ENCODE results near the gene LY6G6D. TPM values are rescaled to one million over a fixed set of nuclear protein-coding genes. Genes with fewer than 3 reads are reported as not detected.

The LY6G6D gene
- total and polyA plus RNA-seq, 2 of the 13 experiments (the other 11 are each of a cell fraction or from before 2014, with no cell fraction given) = not detected

GRCh38 chr6:31739639-31740396 is 24.7 kb downstream of the LY6G6D start, which contains the start of gene MSH5 (continued):
- TF ChIP-seq ZNF362 (CRISPR knock-in tag; IDR thresholded peaks at IDR 0.05; ENCODE audit: borderline replicate concordance) = peak; percentile 53; the same call in 1 of the 2 replicates
- peak; percentile 93 for TF ChIP-seq RFX1 (IDR thresholded peaks at IDR 0.05)
- TF ChIP-seq CREB3 (CRISPR knock-in tag; IDR thresholded peaks at IDR 0.05) = no peak; the same call in none of the 2 replicates
- 0 out of 2 replicates have a peak, but pooled peaks have one; percentile 33 for TF ChIP-seq ZNF367 (CRISPR knock-in tag; IDR thresholded peaks at IDR 0.05; ENCODE audit: borderline replicate concordance)
- 0 out of 2 replicates have a peak, but pooled peaks have one; percentile 73 for TF ChIP-seq MAF1 (CRISPR knock-in tag; IDR thresholded peaks at IDR 0.05; ENCODE audit: borderline replicate concordance)
- TF ChIP-seq ZNF792 (CRISPR knock-in tag; IDR thresholded peaks at IDR 0.05) = peak; percentile 93
- TF ChIP-seq MBD4 (IDR thresholded peaks at IDR 0.05; ENCODE audit: borderline replicate concordance, low read length) = no peak
- TF ChIP-seq ZNF543 (CRISPR knock-in tag; IDR thresholded peaks at IDR 0.05) = peak; percentile 95
- TF ChIP-seq CBFB (CRISPR knock-in tag; IDR thresholded peaks at IDR 0.05) = peak; percentile 47; the same call in 1 of the 2 replicates
- no peak for TF ChIP-seq ELF4 (CRISPR knock-in tag; IDR thresholded peaks at IDR 0.05; ENCODE audit: borderline replicate concordance)
- peak; percentile 94 for TF ChIP-seq YEATS4 (CRISPR knock-in tag; IDR thresholded peaks at IDR 0.05; ENCODE audit: borderline replicate concordance)
- no peak for TF ChIP-seq TBX3 (IDR thresholded peaks at IDR 0.05; ENCODE audit: borderline replicate concordance)
- TF ChIP-seq ZNF615 (CRISPR knock-in tag; IDR thresholded peaks at IDR 0.05; ENCODE audit: borderline replicate concordance) = peak; percentile 33
- TF ChIP-seq ZNF292 (CRISPR knock-in tag; IDR thresholded peaks at IDR 0.05; ENCODE audit: borderline replicate concordance, low read depth) = no peak; the same call in 1 of the 2 replicates
- TF ChIP-seq ZNF800 (CRISPR knock-in tag; IDR thresholded peaks at IDR 0.05) = peak; percentile 69
- peak; percentile 93; the same call in 1 of the 2 replicates for TF ChIP-seq SMAD9 (CRISPR knock-in tag; IDR thresholded peaks at IDR 0.05)
- TF ChIP-seq GLI4 (CRISPR knock-in tag; IDR thresholded peaks at IDR 0.05; ENCODE audit: borderline replicate concordance) = peak; percentile 94
- peak; percentile 98 for TF ChIP-seq SNAPC2 (CRISPR knock-in tag; IDR thresholded peaks at IDR 0.05)
- TF ChIP-seq ZNF576 (CRISPR knock-in tag; IDR thresholded peaks at IDR 0.05) = peak; percentile 90; the same call in 1 of the 2 replicates
- TF ChIP-seq HES4 (CRISPR knock-in tag; IDR thresholded peaks at IDR 0.05; ENCODE audit: borderline replicate concordance) = peak; percentile 98
- TF ChIP-seq DZIP1 (CRISPR knock-in tag; IDR thresholded peaks at IDR 0.05) = peak; percentile 96
- TF ChIP-seq ZNF569 (CRISPR knock-in tag; IDR thresholded peaks at IDR 0.05; ENCODE audit: borderline replicate concordance) = peak; percentile 91; the same call in 1 of the 2 replicates

Data from HepG2 (cell line).